Heart right ventricle (tissue), 16 donors: Measurements from ENCODE around the gene SUPT4H1. TPM values are rescaled to one million over a fixed set of nuclear protein-coding genes. Genes with fewer than 3 reads are reported as not detected.
A peak's percentile ranks its signal among the peaks of the same experiment; 100 is the strongest.

Source experiments
- ATAC-seq, 8 donors: fragments of 200-7000 bp; cut with Tn5 transposase; one replicate each; pipeline ENCODE4 v1.9.1; 2020; ENCODE audit warnings: mild to moderate bottlenecking in 8 of 8, moderate library complexity in 8 of 8, moderate number of reproducible peaks in 1 of 8
- DNase-seq, 2 donors: peaks; one replicate each; pipeline ENCODE4 v3.0.0-alpha.2; 2020
- H3K27ac ChIP-seq, 10 donors: fragments of 200-600 bp; sonication (generic) in 2 of 10; one replicate each; pipeline versions ENCODE4 v1.5.0 to v1.8.0; 2020 to 2022; ENCODE audit warnings: mild to moderate bottlenecking in 3 of 10
- H3K27me3 ChIP-seq, 7 donors: fragments of 200-600 bp; one replicate each; pipeline ENCODE4 v1.8.0; 2021 to 2022; ENCODE audit warnings: mild to moderate bottlenecking in 2 of 7
- H3K36me3 ChIP-seq, 9 donors: fragments of 200-600 bp; sonication (generic) in 1 of 9; one replicate each; pipeline versions ENCODE4 v1.5.0 to v1.8.0; 2020 to 2022; ENCODE audit warnings: mild to moderate bottlenecking in 2 of 9
- H3K4me1 ChIP-seq, 9 donors: fragments of 200-600 bp; sonication (generic) in 1 of 9; one replicate each; pipeline versions ENCODE4 v1.5.0 to v1.8.0; 2020 to 2022; ENCODE audit warnings: mild to moderate bottlenecking in 4 of 9
- H3K4me3 ChIP-seq, 10 donors: fragments of 200-600 bp; sonication (generic) in 2 of 10; one replicate each; pipeline versions ENCODE4 v1.5.0 to v1.8.0; 2020 to 2022; ENCODE audit warnings: mild to moderate bottlenecking in 7 of 10, moderate library complexity in 2 of 10
- H3K9me3 ChIP-seq, 11 donors: fragments of 200-600 bp in 10 of 11; sonication (generic) in 2 of 11; one replicate each; pipeline versions ENCODE4 v1.5.0 to v1.8.0; 2013 to 2022; ENCODE audit warnings: mild to moderate bottlenecking in 2 of 11, control low read depth in 1 of 11, moderate library complexity in 1 of 11
- CTCF ChIP-seq, 9 donors: fragments of 200-600 bp; sonication (generic) in 2 of 9; IDR thresholded peaks; one replicate each; pipeline versions ENCODE4 v1.5.0 to v1.8.0; 2021 to 2022; ENCODE audit warnings: antibody characterized with exemption in 9 of 9, mild to moderate bottlenecking in 5 of 9, moderate library complexity in 1 of 9
- WGBS, 2 donors: extraction: QIAGEN DNeasy Blood & Tissue Kit; methylation state at CpG; one replicate each; pipeline ENCODE4 v1.1.7; 2013; ENCODE audit warnings: inconsistent platforms in 1 of 2; 5-methylcytosine and 5-hydroxymethylcytosine counted together
- intact Hi-C, 10 donors: fragments of 100-400 bp; cut with DNase I; formaldehyde crosslinking; loops; one replicate each; pipeline versions ENCODE4 v1.11.1 to v1.14.2; 2022
- polyA plus RNA-seq, 2 donors: library from polyadenylated mRNA; stranded (reverse); fragments of 200-250 nt; gene quantifications; one replicate each; pipeline ENCODE4 v1.2.3, GENCODE V29; 2013
- total RNA-seq, 10 donors: library from RNA; stranded (reverse); fragmentation: NEBNext Ultra II Directional in 3 of 10; extraction: Animal tissue kit (Norgen Biotek cat#: 25700) in 3 of 10; gene quantifications; one replicate each; pipeline versions ENCODE4 v1.2.1 to v1.2.4, GENCODE V29; 2021 to 2023
- donor health status: Arrhythmogenic right ventricular cardiomyopathy.
- donor health status: ischemic (EF 13 %, LVEDD 7.1; RV severe dilation, severe dysfunction).
- donor health status: healthy with polysubstance abuse.
- donor health status: DM: no; HTN: yes; CAD: no.
- donor health status: DM: no; HTN: no; CAD: no.
- donor health status: ischemic (EF 25% LVEDD 6.9; RV normal size, moderate dysfunction).
- donor health status: ischemic (EF 25% LVEDD 5.7; RV mildly dilated, moderate dysfunction).
- donor health status: healthy.
- donor health status: DM: yes; HTN: yes; CAD: no.
- donor health status: Ischemic cardiomyopathy.
- donor health status: ischemic (EF 35%, LVEDD 5.7; RV mildly dilated, moderate dysfunction).
- donor health status: nonischemic (EF 11% LVEDD 7.7; RV severe dilation, severe dysfunction).
- donor health status: DM: yes; HTN: yes; CAD: no.
- donor health status: PGD.
- donor health status: ischemic (EF 29% LVEDD 5.4; RV normal size, mild dysfunction).
- donor health status: nonischemic (EF 23%, LVEDD 6.1; RV moderate dilation, normal function).

The SUPT4H1 gene
- total and polyA plus RNA-seq, 12 donors, result 38.0 to 95.0 (median 59.8) TPM

DNA sequence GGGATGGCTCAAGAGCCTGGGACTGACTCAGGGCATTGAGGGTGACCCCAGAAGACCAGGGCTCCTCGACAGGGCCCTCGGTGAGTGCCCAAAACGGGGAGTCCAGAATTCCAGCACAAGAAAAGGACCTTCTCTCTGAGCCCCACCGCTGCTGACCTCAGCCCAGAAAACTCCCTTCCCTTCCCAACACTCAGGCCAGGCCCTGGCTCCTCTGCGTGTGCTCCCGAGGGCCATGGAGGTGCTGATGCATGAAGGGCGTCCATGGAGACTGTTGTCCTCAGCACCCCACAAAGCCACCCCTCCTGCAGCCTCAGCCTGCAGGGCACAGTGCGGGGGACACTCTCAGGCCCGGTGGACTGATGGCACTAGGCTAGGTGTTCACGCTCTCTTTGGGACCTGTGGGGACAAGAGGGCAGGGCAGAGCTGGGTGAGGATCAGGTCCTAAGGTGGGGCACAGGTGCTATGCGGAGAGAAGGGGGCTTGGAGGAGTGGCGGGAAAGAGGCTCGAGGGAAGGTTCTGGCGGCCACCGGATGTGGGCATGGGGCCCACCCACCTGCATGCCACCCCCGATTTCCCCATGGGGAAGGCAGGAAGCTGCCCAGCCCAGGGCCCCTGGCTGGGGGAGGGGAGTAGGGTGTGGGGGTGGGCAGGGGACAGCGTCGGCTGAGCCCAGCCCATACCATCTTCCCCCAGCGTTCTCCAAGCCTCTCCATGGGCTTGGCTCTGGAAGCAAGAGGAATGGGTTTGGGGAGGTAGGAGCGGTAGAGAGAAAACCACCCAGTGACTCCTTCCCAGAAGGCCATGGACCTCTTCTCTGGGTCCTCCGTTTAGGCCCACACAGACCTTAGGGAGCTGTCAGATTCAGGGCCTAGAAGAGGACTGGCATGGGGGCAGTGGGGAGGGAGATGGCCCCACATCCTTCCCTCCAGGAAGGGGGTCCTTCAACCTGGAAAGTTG, 18.9 kb downstream of the SUPT4H1 start:
- intact Hi-C loops, result no loop called here
- TF ChIP-seq CTCF (IDR thresholded peaks at IDR 0.05), result no peak
- H3K27me3 ChIP-seq, result peaks cover 0 to 45% (median 23%) of the 10 kb centered on the region in 7 donors
- no peak for DNase-seq
- peaks cover 0 to 12% (median 0%) of the 10 kb centered on the region in 9 donors for H3K36me3 ChIP-seq
- H3K27ac ChIP-seq, result peak overlapping the region in 6 of 10 donors; percentile 24 to 100 (median 66)
- H3K4me3 ChIP-seq, result peak overlapping the region in 8 of 10 donors; percentile 12 to 82 (median 40)
- no peaks in the 10 kb centered on the region for H3K9me3 ChIP-seq
- 77% methylated on average over 20 to 21 of the region's 21 CpGs for WGBS, 2 donors
- no peak for ATAC-seq
- H3K4me1 ChIP-seq, result peaks cover 0 to 55% (median 17%) of the 10 kb centered on the region in 9 donors

DNA sequence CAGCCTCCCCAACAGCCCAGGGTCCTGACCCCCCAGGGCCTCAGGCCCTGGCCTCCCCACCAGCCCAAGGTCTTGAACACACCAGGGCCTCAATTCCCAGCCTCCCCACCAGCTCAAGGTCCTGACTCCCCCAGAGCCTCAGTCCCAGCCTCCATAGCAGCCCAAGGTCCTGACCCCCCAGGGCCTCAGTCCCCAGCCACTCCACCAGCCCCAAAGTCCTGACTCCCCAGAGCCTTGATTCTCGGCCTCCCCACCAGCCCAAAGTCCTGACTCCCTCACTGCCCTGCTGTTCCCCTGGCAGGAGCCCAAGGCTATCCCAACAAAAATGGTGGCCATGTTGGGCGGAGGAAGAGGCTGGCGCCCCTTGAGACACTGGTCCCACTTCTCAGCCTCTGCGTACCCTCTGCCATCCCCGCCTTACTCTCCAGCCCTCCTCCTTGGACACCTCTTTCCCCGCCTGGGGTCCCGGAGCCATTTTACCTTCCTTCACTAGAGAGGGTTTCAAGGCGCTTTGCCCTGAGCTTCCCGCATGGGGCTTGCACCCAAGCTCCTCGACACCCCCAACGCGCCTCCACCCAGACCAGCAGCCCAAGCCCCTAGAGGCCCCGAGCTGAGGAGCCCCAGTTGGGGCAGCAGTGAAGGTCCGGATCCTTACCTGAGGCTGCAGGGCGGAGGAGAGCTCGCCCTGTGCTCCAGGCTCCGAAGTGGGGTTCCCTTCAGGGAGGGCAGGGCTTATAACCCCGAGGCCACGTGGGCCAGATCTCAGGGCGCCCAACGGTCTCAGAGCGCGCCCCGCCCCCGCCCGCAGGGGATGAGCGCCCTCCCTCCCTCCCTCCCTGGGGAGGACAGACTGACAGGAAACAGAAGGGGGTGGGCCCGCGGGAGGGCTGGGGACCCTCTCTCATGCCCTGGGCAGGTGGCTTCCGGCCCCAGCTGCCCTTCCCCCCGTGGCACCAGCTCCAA, 19.9 kb downstream of the SUPT4H1 start:
- TF ChIP-seq CTCF (IDR thresholded peaks at IDR 0.05), result no peak
- peak; percentile 40 to 68 (median 53) for ATAC-seq

GRCh38 chr17:58330997-58331814, 20.8 kb downstream of the SUPT4H1 start:
- DNase-seq (no peak), ATAC-seq (peak in 6 of 8 donors; percentile 30 to 71 (median 48))
- intact Hi-C loops, result no loop called here
- H3K27ac ChIP-seq, result peak overlapping the region in 6 of 10 donors; percentile 61 to 100 (median 71)
- no peak for TF ChIP-seq CTCF (IDR thresholded peaks at IDR 0.05)
- H3K4me1 ChIP-seq, result peaks cover 0 to 38% (median 3%) of the 10 kb centered on the region in 9 donors
- H3K4me3 ChIP-seq, result peak overlapping the region in 9 of 10 donors; percentile 12 to 82 (median 37)
- peaks cover 0 to 12% (median 0%) of the 10 kb centered on the region in 9 donors for H3K36me3 ChIP-seq
- H3K9me3 ChIP-seq, result no peaks in the 10 kb centered on the region
- WGBS, 2 donors, result 75 to 86% methylated on average over 23 of the region's 23 CpGs
- peaks cover 0 to 62% (median 32%) of the 10 kb centered on the region in 7 donors for H3K27me3 ChIP-seq

More for the DNA sequence above, 19.9 kb downstream of the SUPT4H1 start:
- Histone ChIP-seq H3K36me3 (peaks cover 0 to 12% (median 0%) of the 10 kb centered on the region in 9 donors), H3K27ac (peak overlapping the region in 6 of 10 donors; percentile 61 to 100 (median 71)), H3K4me1 (peaks cover 0 to 47% (median 12%) of the 10 kb centered on the region in 9 donors), H3K4me3 (peak overlapping the region in 9 of 10 donors; percentile 12 to 82 (median 37)), H3K27me3 (peaks cover 0 to 53% (median 32%) of the 10 kb centered on the region in 7 donors), H3K9me3 (no peaks in the 10 kb centered on the region)
- DNase-seq, result peak; percentile 64 to 67
- intact Hi-C loops, result no loop called here
- 75 to 88% methylated on average over 28 to 31 of the region's 31 CpGs for WGBS, 2 donors
